Activated CD8-positive, alpha-beta memory T cell treated with anti-CD3 and anti-CD28 coated beads, Interleukin-2, amount 50 U/mL, for 24 hours (primary cell): ENCODE results near the gene WDR31.
"Not testable (repeated sequence)": the region's sequence is repeated elsewhere in the genome, so short reads cannot be mapped to it uniquely, and the experiment has no call there.

ENCODE experiments used
- DNase-seq: peaks from one replicate; pipeline ENCODE4 v3.0.0-alpha.2; 2020; ENCODE audit errors: extremely low read depth

The WDR31 gene

DNA sequence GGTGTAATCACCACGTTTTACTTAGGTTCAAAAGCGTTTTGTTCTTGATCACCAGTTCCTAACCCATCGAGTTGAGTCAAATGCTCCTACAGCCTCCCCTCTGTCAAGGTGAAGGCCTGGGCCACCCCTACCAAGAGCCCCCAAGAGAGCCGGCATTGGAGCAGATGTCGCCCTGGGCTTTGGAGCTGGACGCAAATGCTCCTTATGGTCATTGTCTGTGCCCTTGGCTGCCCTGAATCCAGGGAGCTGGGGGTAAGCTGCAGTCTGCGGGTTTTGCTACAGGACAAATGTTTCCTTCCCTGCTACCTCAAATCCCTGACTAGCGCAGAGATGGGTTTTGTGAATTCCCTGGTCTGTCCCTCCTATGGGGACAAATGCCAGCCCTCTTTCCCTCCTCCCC is 41.8 kb downstream of the WDR31 start:
- no peak for DNase-seq

DNA sequence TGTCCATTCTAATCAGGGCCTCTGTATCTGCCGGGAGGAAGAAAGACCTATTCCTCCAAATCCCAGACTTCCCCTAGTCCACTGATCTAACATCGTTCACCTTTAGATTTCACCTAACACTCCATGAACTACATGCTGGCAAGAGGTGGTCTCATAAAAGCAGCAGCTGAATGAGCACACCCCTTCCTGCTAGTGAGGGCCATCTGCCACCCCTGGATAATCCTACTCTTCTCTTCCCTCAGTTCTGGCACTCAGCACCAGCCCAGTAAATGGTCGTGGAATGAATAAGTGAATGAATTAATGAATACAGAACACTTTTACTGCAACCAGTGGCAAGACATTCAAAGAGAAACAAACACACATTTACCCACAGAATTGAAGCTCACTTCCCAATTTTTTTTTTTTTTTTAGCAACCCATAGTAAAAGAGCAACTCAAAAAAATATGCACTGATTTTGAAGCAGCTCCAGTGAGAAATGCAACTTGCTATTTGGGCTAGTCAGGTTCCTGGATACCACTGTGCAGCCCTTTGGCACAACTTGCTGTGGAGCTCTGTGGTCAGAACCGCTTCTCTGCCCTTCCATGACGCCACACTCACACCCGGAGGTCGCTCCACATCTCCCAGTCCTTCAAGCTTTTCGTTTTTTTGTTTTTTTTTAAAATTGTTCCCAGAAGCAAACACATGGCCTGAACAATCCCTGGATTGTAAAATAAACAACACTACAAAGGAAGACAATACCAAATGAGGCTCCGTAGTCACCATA is 43.1 kb downstream of the WDR31 start:
- DNase-seq = no peak

DNA sequence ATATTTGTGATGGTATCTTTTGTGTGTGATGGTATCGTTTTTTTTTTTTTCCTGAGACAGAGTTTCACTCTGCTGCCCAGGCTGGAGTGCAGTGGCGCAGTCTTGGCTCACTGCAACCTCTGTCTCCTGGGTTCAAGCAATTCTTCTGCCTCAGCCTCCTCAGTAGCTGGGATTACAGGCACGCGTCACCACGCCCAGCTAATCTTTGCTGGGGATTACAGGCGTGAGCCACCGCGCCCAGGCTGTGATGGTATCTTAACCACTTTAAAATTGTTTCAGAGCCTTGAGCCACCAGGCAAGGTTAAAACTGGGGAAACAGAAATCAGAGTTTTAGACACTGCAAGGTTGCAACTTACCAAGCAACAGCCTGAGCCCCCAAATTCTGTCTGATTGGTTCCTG is 43.8 kb downstream of the WDR31 start:
- DNase-seq = not testable (repeated sequence)

GRCh38 chr9:113293285-113293878 is 46.7 kb downstream of the WDR31 start:
- no peak for DNase-seq

DNA sequence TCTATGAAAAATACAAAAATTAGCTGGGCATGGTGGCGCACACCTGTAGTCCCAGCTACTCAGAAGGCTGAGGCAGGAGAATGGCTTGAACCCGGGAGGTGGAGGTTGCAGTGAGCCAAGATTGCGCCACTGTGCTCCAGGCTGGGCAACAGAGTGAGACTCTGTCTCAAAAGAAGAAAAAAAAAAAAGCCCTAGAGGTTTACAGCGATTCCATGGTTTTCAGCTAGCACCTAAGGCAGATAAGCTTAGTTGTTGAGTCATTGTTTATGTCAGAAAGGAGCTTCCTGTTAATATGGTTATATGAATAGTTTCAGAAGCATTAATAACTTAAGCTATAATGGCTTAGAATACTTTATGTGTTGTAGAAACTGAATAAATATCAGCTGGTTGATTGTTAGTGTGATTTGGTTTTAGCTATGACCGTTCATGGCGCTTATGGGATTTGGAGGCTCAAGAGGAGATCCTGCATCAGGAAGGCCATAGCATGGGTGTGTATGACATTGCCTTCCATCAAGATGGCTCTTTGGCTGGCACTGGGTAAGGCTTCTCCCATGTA is 49.9 kb downstream of the WDR31 start:
- no peak for DNase-seq

GRCh38 chr9:113289091-113289490 is 51.0 kb downstream of the WDR31 start:
- DNase-seq = no peak

- no peak for DNase-seq
These were observed 58.7 kb downstream of the WDR31 start for GRCh38 chr9:113281356-113281755.

- no peak for DNase-seq
These were observed 61.2 kb downstream of the WDR31 start for GRCh38 chr9:113278840-113279239.

DNA sequence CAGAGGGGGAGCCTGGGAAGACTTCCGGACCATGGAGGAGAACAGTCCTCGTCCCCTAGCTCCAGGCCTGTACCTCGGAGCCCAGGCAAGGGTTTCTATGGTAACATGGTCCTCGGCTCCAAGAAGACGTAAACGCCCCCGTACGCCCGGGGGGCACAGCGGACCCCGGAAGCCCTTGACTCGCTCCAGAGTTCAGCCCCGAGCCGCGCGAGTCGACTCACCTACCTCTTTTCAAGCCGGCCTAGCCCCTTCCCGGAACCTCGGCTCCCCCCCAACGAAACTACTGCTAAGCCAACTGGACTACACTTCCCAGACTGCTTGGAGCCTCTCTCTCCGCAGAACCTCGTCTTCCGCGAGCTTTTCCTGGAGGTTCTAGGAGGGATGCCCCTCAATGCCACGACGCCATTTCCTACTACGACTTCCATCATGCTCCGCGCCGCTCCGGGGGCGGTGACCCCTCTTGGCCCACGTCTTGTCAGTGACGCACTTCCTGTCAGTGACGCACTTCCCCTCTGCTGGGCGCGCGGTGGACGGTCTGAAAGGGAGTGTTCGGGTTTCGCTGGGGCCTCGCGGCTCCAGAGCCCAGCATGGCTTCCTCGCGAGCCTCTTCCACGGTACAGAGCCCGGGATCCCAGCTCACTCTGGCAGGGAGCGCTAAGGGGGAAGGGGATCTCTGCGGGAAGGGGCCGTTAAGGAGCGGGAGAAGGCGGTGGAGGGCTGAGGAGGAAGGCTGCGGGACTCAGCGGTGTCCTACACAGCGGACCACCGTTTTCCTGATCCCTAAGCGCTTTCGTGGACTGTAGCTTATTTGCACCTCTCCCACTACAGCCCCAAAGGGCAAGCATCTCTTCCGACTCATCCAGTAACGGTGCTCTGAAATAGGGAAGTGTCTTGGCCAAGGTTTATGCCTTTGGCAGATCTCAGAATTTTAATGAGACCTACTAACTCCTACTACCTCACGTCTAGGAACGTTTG is 64.6 kb downstream of the WDR31 start, which contains the start of the genes CDC26 and PRPF4:
TSS of gene CDC26 (minus strand) at position 416 of the 975 bp plus-strand sequence. CDS start 3,065 bp downstream, outside the sequence.
TSS of gene PRPF4 (plus strand) at position 502 of the 975 bp plus-strand sequence. CDS start at position 588, 86 bp downstream.
- peak; percentile 92 for DNase-seq

GRCh38 chr9:113274474-113275156 is 65.5 kb downstream of the WDR31 start:
- peak; percentile 3 for DNase-seq

GRCh38 chr9:113269871-113270270 is 70.2 kb downstream of the WDR31 start:
- DNase-seq = no peak

DNA sequence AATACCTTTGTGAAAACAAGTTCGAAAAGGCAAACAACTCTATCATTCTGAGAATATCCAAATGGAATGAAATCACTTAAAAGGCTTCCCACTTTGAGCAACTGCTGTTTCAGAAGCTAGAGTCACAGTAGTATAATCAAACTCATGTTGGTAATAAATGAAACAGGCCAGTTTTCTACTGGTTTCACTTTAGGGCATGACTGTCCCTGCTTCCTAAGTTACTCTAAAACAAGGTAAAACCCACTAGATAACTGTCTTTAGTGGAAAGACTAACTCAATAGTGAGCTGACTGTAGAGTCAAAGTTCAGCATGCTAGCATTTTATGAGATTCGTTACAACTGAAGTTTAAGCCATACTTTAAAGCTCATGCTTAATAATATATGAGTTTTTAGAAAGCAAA is 70.7 kb downstream of the WDR31 start:
- no peak for DNase-seq

DNA sequence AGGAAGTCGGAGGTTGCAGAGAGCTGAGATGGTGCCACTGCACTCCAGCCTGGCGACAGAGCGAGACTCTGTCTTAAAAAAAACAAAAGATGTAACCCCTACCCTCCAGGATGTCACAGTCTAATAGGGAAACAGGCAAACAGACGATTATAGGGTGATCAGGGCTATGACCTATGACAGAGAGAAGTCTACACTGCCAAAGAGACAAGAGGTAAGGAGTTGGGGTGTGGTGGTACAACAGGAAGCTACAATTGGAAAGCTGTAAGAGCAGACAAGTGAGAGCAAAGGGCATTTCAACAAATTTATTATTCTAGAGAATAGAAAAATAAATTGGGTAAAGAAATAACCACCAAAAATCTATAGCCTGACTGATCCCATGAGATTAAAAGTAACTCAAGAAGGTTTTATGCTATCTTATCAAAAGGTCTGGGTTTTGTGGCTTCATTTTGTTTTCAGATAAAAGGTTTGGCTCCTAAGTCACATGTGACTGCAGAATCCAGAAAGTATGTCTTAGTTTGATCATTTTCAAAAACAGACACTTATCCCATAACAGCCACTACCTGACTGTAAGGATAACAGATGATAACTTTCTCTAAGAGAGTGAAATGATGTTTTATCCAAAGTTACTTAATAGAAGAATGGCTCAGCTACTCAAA is 72.0 kb downstream of the WDR31 start:
- DNase-seq = no peak

- no peak for DNase-seq
These were observed 73.9 kb downstream of the WDR31 start for GRCh38 chr9:113266174-113266573.
